GM10248 (cell line): ENCODE measurements around the gene HLA-DPA1.

Experiments
- CTCF ChIA-PET: fragments of 300-600 bp; sonication (Branson Sonifier 250); formaldehyde crosslinking; extraction: SDS; loops from one replicate; lab custom pipeline; 2021; ENCODE audit warnings: antibody characterized with exemption; lab: Yijun Ruan, JAX
- POLR2A ChIA-PET: fragments of 350-650 bp; sonication (Branson Sonifier 250); formaldehyde crosslinking; extraction: SDS; loops from one replicate; lab custom pipeline; 2020; ENCODE audit warnings: antibody characterized with exemption; lab: Yijun Ruan, JAX
- DNase-seq: peaks from one replicate; pipeline ENCODE4 v3.0.0; 2012; ENCODE audit errors: extremely low spot score
- TF ChIP-seq, protein P1 (sequence below): IDR thresholded peaks from 2 replicates; pipeline ENCODE4 v1.5.1; 2012; ENCODE audit warnings: mild to moderate bottlenecking, low read depth; ENCODE audit errors: extremely low read depth, missing control alignments, control extremely low read depth

HLA-DPA1 gene

GRCh38 chr6:33024521-33024920, 48.9 kb downstream of the HLA-DPA1 start:
- POLR2A ChIA-PET = no interaction called here
- CTCF ChIA-PET = interaction anchor here (1.3 to 8.2 kb wide), 2 partner anchors 8 to 57 kb away, joined by 4 to 75 read pairs; no protein-coding TSS in a partner anchor
- TF ChIP-seq, protein P1, sequence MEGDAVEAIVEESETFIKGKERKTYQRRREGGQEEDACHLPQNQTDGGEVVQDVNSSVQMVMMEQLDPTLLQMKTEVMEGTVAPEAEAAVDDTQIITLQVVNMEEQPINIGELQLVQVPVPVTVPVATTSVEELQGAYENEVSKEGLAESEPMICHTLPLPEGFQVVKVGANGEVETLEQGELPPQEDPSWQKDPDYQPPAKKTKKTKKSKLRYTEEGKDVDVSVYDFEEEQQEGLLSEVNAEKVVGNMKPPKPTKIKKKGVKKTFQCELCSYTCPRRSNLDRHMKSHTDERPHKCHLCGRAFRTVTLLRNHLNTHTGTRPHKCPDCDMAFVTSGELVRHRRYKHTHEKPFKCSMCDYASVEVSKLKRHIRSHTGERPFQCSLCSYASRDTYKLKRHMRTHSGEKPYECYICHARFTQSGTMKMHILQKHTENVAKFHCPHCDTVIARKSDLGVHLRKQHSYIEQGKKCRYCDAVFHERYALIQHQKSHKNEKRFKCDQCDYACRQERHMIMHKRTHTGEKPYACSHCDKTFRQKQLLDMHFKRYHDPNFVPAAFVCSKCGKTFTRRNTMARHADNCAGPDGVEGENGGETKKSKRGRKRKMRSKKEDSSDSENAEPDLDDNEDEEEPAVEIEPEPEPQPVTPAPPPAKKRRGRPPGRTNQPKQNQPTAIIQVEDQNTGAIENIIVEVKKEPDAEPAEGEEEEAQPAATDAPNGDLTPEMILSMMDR = no peak
- no peak for DNase-seq

GRCh38 chr6:33023536-33023935, 49.9 kb downstream of the HLA-DPA1 start:
- TF ChIP-seq, protein P1 = no peak
- CTCF ChIA-PET = interaction anchor here (8.2 kb wide), 1 partner anchor 7 kb away, joined by 75 read pairs; no protein-coding TSS in a partner anchor
- no peak for DNase-seq
- POLR2A ChIA-PET = no interaction called here

DNA sequence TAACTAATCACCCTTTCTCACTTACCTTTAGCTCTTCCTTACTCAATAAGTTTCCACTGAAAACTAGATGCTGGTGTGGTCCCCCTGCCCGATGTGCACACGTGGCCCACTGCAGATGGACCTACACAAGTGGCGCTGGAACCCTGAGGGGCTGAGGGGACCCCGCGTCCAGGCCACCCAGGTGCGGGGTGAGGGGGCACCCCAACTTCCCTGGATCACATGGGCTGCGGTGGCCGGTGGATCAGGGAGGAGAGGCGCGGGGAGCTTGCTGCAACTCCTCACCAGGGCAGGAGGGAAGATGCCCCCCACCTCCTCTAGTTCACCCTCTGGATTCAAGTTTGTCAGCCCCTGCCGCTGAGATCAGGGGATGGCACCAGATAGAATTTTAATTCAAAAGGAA, 51.5 kb downstream of the HLA-DPA1 start:
- CTCF ChIA-PET = no interaction called here
- DNase-seq = peak; percentile 2
- POLR2A ChIA-PET = no interaction called here
- TF ChIP-seq, protein P1 = no peak

GRCh38 chr6:33019372-33019771, 54.1 kb downstream of the HLA-DPA1 start:
- POLR2A ChIA-PET = interaction anchor here (1.5 to 1.6 kb wide), 2 partner anchors 10 to 55 kb away, joined by 4 read pairs; partner anchors contain the start of gene HLA-DPA1
- CTCF ChIA-PET = interaction anchor here (0.8 to 7.8 kb wide), 17 partner anchors 7 to 258 kb away, joined by 3 to 78 read pairs (median 5); partner anchors contain the start of genes HLA-DPA1 and HLA-DPB1
- DNase-seq = peak; percentile 3
- TF ChIP-seq, protein P1 = no peak

DNA sequence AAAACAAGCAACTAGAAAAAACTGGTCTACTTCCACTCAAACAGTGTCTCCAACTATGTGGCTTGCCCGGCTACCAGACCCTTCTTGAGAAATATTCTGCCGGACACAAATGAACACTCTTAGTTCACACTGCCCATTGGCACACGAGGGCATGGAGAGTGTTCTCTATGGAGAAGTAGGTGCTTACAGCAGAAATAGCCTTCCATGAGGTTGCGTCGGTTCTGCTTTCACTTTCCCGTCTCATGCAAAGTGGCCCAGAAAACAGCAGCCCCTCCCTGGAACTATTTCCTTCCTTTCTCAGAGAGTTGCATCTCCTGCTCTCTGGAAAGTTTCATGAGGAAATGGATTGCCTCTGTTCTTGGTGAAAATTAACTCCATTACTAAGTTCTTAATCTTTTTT, 54.5 kb downstream of the HLA-DPA1 start:
- DNase-seq = peak; percentile 58
- ChIA-PET CTCF (interaction anchor here (0.8 to 7.8 kb wide), 19 partner anchors 8 to 259 kb away, joined by 3 to 78 read pairs (median 5); partner anchors contain the start of genes HLA-DPA1 and HLA-DPB1), POLR2A (interaction anchor here (1.1 to 1.6 kb wide), 3 partner anchors 10 to 55 kb away, joined by 3 to 4 read pairs (median 4); partner anchors contain the start of gene HLA-DPA1)
- TF ChIP-seq, protein P1 = no peak

- ChIA-PET POLR2A (interaction anchor here (1.1 to 1.6 kb wide), 2 partner anchors 11 to 55 kb away, joined by 3 to 4 read pairs; partner anchors contain the start of gene HLA-DPA1), CTCF (interaction anchor here (0.9 to 7.8 kb wide), 14 partner anchors 8 to 230 kb away, joined by 3 to 78 read pairs (median 7); partner anchors contain the start of genes HLA-DPA1 and HLA-DPB1)
- TF ChIP-seq, protein P1 = no peak
- peak; percentile 5 for DNase-seq
Observed at GRCh38 chr6:33018418-33018817, 55.0 kb downstream of the HLA-DPA1 start.
